Measurements from ENCODE around the gene PEX13.

Gene PEX13

DNA sequence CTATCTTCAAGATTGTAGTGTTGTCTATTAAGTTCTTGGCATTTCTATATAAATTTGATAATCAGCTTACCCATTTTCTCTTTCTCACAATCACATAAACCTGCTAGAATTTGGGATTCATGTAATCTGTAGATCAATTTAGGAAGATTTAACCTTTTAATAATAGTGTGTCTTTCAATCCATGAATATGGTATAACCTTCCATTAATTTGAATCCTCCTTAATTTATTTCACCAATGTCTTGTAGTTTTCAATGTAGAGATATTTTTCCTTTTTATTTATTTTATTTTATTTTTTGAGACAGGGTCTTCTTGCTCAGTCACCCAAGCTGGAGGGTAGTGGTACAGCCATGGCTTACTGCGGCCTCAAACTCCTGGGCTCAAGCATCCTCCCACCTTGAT is 68.4 kb downstream of the PEX13 start:
- DNase-seq: no peak

DNA sequence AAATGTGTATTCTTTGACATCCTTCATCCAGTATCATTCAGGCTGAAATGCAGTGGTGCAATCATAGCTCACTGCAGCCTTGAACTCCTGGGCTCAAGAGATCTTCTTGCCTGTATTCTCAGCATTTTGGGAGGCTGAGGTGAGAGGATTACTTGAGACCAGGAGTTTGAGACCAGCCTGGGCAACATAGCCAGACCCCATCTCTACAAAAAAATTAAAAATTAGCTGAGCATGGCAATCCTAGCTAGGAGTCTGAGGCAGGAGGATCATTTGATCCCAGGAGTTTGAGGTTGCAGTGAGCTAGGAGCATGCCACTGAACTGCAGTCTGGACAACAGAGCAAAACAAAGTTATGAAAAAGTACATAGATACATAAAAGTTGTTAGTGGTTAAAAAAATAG is 72.3 kb downstream of the PEX13 start:
- no peak for DNase-seq

DNA sequence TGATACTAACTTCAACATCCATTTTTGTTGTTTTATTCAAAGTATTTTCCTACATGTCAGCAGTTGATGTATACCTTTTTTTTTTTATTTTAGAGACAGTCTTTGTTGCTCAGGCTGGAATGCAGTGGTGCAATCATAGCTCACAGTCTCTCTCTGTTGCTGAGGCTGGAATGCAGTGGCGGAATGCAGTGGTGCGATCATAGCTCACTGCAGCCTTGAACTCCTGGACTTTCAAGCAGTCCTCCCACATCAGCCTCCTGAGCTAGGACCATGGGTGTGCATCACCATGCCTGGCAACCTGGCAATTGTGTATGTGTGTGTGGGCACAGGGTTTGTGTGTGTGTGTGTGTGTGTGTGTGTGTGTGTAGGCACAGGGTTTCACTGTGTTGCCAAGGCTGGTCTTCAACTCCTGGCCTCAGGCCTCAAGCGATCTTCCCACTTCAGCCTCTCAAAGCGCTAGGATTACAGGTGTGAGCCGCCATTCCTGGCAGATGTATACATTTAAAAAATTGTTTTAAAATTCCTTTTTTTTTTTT is 72.9 kb downstream of the PEX13 start:
- DNase-seq: no peak

DNA sequence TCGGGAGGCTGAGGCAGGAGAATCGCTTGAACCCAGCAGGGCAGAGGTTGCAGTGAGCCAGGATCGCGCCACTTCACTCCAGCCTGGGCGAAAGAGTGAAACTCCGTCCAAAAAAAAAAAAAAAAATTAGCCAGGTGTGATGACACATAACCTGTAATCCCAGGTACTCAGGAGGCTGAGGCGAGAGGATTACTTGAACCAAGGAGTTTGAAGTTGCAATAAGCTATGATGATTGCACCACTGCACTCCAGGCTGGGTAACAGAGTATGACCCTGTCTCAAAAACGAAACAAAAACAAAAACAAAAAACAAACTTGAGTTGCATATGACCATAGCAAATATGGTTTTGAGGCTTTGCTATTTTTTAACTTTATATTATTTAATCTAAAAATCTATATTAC is 74.0 kb downstream of the PEX13 start:
- DNase-seq: no peak

DNA sequence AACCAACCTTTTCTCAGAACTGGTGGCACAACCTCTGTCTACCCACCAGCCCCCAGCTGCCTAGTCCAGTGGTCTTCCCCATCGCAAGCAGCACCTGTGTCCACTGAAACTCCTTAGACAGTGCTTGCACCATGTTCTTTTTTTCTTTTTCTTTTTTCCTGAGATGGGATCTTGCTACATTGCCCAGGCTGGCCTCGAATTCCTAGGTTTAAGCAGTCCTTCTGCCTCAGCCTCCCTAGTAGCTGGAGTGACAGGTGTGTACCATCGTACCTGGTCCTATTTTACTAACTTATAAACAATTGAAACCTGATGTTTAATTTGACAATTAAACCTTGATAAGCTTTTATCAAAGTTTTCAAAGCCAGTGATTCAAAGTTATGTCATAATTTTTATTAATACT is 78.9 kb downstream of the PEX13 start:
- no peak for DNase-seq

DNA sequence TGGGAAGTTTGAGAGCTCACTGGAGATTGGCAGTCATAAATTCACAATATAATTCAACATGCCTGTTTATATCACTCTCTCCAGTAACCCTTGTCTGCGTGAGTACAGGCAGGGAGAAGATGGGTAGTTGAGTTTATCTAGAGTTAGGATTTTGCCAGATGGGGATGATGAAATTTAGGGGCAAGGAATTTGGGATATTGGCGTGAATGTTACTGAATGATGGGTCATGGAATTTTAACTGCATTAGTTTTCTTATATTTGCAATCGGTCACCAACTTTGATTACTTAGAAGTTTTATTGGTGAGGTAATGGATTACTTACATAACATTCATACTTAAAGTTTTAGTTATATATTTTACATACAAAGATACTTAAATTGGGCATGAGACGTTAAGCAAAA is 83.3 kb downstream of the PEX13 start:
- DNase-seq: no peak
